Activated CD8-positive, alpha-beta memory T cell treated with anti-CD3 and anti-CD28 coated beads, Interleukin-2, amount 50 U/mL, for 24 hours (primary cell): ENCODE results near the gene PLEKHA7.
"Not testable (repeated sequence)": the region's sequence is repeated elsewhere in the genome, so short reads cannot be mapped to it uniquely, and the experiment has no call there.

Experiments
- DNase-seq: peaks from one replicate; pipeline ENCODE4 v3.0.0-alpha.2; 2020; ENCODE audit errors: extremely low read depth

Gene PLEKHA7

DNA sequence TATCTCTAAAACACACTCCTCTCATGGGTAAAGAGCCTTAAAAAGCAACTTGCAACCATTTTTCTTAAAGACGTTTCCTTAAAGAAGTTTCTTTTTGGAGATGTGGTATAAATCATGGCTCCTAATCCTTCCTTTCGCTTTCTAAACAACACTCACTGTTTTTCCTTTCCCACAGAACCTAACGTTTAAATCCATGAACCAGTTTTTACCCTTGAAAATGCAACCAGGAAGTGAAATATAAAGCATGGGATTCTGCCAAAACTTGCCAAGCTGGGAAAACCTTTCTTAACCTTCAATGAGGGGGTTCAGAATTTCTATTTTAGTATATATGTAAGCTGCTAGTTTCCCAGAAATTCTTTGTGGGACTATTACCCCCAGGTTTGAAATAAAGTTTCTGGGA lies 8.6 kb downstream of the PLEKHA7 start:
- DNase-seq: no peak

DNA sequence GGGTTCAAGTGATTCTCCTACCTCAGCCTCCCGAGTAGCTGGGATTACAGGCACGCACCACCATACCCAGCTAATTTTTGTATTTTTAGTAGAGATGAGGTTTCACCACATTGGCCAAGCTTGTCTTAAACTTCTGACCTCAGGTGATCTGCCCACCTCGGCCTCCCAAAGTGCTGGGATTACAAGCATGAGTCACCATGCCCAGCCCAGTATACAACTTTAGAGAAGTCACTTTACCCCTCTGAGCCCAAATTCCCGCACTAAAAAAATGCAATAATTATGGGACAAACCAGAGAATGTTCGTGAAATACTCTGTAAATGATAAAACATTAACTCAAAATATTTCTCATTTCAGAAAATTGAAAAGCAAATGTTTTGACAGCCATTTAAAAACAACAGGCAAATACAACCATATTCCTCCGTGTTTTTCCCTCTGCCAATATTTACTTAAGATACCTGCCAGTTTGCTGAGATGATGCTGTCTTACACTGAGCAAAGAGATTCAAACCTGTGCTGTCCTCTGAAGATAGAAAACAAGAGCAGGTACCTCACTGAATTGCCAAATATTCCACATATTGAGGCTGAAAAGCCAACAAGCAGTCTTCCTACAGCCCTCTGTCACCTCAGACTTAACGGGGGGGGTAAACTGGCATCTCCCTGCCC lies 9.6 kb downstream of the PLEKHA7 start:
- no peak for DNase-seq

DNA sequence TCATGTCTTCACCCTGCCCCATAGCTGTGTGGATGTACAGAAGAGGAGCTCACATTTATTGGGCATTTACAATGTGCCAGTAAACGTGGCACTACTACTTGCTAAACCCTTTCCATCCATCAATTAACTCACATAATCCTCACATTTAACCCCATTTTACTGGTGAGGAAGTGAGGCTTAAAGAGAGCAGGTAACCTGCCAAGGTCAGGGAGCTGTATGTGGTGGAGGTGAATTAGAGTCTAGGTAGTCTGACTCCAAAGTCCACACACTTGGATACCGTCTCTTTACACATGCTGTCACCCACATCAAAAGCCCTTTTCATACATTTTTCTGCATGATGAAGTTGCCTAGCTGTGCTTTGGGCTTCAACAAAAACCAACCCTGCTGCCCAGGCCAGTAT lies 10.8 kb downstream of the PLEKHA7 start:
- no peak for DNase-seq

DNA sequence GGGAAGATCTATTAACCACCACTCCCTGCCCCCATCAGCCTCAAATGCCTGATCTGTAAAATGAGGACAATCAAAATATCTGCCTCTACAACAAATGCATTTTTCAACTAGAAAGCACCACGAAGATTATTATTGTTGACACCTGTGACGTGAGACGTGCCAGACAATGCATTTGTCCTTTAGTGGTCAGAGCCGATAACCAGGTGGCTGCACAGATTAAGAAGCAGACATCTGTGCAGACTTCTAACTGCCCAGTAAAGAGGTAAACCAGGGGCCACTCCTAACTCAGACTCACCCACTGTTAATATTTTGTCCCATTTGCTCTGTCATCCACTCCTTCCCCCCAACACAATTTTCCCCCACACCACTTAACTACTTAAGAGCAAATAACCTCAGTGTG lies 11.7 kb downstream of the PLEKHA7 start:
- DNase-seq: no peak

DNA sequence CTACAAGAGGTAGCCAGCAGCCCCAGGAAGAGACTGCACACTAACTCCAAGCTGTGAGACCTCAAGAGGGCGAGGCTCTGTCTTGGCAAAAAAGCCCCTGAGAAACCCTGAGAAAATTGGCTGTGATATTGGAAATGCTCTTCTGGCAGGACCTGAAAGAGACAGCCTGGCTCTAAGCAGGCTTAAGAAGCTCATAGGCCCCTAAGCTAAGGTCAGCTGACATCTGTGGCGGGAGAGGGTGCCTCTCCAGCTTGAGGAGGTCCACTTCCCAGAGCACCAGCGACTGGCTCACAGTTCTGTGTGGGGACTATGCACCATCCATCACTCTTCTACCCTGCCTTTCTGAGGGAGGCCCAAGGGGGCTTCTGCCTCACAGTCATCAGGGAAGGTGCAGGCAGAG lies 12.4 kb downstream of the PLEKHA7 start:
- no peak for DNase-seq

DNA sequence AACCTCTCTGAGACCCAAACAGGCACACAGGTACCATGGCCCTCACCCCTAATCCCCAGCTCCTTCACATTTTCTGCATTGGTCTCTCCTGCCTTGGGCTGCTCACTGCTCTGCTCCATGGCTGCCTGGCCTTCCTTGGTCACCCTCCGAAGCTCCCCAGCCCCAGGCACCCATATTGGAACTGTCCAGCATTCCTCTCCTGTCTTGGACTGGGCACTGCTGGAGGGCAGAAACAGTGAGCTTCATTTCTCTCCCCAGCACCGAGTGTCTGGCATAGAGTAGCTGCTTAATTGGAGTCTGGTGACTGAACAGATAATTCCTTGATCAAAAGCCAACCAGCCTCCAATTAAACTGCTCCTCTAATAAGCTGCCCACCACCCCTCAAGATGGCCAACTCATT lies 13.2 kb downstream of the PLEKHA7 start:
- no peak for DNase-seq

DNA sequence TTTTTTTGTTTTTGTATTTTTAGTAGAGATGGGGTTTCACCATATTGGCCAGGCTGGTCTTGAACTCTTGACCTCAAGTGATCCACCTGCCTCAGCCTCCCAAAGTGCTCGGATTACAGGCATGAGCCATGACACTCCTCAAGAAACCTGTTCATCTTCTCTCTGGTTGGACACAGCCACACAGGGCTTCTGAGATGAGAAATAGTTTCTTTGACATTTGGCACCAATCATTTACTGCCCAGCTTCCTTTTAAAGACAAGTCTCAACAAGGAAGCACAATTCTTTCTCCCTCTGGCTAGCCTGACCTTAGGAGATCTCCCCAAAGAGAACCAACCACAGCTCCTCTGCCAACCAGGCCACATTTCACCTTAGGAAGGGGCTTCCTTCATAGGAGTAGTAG lies 14.0 kb downstream of the PLEKHA7 start:
- DNase-seq: not testable (repeated sequence)

DNA sequence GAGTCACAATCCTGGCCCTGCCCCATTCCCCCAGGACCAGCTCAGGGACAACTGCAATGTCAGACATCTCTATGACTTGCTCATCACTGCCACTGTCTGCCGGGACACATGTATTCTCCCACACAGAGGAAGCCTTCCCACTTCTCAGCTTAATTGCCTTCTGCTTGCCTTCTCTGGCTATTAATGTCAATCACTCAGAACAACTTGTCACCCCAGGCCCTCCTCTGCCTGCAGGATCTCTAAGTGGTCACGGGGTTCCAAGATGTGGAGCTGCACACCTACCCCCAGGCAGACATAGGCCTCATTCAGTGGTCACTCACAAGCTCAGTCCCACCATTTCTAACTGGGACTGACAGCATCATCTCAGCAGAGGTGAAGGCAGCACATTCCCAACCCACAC lies 15.1 kb downstream of the PLEKHA7 start:
- DNase-seq: no peak

DNA sequence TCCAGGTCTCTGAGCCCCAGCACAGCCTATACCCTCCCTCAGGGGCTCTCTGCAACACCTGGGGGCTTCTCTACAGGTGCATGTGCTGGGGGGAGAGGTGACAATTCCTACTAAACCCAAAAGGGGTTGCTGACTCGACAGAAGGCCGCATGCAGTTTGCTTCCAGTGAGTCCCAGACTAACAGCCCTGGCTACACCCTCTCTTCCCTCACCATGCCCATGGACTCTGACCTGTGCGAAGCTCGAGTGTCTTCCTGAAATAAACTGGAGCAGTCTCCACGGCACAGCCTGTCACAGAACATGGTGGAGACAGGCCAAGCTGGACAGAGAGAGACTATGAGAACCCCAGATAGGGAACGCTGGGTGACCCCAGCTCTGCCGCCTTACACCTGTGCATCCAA lies 16.6 kb downstream of the PLEKHA7 start:
- DNase-seq: no peak

DNA sequence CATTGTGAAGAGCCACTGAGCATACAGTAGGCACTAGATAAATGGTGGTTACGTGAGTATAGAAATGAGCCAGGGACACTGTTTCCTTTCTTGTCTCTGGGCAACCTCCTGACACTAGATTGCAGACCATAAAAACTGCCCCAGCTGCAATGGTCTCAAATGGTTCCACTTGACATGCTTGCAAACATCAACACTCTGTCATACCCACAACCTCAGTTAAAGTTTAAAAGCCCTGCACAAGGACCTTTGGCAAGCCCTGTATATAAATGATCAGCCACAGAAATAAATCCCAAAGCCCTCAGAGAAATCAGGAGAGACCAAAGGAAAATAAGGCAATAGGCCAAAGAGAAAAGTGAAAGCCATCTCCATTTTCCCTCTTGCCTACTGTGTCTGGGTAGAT lies 20.7 kb downstream of the PLEKHA7 start:
- no peak for DNase-seq

DNA sequence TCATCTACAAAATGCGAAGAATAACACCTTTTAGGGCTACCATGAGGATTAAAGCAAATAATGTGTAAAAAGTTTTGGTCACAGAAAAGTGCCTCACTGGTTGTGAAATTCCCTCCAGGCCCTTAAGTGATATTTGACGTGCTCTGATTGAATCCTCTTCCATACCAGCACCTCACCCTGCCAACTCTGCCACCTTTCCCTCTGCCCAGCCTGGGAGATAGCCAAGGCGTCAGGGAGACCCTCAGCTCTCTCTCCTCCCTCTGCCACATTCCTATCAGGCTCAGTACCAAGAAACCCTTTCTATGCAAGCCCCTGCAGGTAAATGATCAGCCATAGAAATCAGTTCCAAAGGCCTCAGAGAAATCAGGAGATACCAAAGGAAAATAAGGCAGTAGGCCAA lies 21.4 kb downstream of the PLEKHA7 start:
- no peak for DNase-seq

DNA sequence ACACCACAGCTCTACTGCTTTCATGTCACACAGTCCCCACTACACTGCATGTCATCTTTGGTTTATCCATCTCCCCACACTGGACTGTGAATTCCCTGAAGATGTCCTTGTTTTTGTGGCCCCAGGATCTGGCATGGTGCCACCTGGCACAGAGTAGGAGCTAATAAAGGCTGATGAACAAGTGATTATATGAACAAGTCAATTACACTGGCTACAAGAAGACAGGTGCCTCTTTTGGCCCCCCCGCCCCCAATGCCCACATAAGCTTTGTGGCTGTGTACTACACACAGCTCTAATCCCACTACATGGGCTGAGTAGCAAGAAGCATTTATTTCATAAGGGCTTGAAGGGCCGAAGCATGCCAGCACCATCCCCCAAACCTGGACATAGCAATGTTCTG lies 24.7 kb downstream of the PLEKHA7 start:
- DNase-seq: no peak

DNA sequence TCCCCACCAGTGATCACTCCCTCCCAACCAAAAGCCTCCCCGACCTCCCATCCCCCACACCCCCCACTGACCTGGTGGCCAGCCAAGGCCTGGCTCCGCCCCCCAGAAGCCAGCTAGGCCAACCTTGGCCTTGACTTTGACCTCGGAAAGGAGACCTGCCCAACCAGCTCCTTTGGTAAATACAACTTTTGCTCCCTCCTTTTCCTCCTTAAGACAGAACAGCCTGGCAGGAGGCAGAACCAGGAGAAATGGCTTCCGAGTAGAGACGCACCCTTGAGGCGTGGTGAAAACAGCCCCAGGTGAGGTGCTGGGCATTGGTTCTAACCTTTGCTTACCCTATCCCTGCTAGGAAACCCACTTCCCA lies 27.0 kb downstream of the PLEKHA7 start:
- DNase-seq: no peak

DNA sequence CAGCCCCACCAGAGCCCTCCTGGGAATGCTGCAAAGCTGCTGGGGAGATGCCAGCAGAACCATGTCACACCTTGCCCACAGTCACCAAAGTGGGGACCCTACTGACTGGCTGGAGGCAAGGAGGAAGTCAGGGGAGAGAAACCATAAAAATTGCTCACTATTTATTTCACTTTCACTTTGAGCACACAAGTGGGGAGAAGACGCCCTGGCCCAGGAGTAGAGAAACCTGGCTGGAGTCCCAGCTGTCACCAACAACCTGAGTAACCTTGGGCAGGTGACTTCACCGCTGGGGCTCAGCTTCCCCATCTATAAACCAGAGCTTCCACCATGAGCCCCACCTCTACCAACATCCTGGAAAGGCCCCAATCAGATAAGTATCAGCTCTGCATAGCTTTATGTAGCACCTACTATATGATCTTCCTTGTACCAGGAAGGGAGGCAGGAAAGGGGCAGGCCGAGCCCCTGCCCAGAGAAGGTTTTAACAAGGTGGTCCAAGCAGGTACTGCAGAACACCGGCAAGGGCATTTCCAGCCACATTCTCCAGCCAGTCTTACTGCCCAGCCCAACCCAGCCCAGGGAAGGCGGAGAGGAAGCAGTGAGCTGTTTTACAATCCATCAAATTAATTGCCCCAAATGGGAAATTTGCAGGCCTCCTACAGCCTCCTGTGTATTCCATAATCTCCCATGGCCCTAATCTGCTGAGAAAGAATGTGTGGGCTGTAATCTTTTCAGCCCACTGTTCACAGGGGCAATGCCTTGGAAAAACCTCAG lies 27.6 kb downstream of the PLEKHA7 start:
- DNase-seq: peak; percentile 5

DNA sequence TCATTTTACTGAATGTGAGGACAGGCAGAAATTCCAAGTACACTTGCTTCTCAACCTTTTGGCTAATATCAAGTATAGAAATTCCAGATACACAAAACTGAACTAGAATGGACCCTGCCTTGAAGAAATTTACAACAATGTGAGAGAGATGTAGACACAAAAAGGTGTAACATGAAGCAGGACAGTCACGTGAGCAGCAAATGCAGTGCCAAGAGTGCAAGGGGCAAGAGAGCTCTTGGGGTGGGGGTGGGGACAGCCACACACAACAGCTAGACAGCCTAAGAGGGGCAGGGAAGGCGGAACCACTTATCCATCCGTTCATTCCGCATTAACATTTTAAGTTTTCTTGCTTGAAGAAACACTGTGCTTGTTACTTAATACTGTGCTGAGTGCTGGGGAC lies 28.9 kb downstream of the PLEKHA7 start:
- no peak for DNase-seq

DNA sequence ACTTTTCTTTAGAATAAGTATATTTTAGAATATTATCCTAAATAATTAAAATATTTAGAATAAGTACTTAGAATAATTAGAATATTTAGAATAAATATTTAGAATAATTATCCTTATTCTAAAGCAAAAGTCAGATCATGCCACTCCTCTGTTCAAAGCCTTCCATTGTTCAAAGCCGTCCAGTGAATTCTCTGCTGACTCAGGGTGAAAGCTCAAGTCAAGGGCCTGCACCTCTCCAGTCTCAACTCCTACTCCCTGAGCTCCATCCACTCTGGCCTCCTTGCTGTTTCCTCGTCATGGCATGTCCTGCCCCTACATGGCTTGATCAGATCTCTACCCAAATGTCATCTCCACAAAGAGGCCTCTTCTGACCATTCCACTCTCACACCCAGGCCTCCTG lies 30.0 kb downstream of the PLEKHA7 start:
- DNase-seq: no peak

DNA sequence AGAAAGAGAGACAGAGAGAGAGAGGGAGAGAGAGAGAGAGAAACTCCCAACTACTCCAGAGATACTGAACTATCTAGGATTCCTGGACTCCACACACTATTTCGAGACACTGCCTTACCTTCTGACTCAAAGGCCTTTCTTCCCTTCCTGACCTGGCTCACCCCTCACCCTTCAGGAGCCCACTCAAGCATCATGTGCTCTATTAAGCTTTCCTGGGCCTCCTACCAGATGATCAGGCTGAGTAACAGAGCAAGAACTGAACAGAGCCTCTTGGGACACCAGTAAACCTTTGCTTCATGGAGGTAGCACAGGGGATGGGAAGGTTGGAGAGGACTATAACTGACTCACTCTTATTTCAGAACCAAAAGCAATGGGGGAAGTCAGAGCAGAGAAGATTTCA lies 31.4 kb downstream of the PLEKHA7 start:
- no peak for DNase-seq

DNA sequence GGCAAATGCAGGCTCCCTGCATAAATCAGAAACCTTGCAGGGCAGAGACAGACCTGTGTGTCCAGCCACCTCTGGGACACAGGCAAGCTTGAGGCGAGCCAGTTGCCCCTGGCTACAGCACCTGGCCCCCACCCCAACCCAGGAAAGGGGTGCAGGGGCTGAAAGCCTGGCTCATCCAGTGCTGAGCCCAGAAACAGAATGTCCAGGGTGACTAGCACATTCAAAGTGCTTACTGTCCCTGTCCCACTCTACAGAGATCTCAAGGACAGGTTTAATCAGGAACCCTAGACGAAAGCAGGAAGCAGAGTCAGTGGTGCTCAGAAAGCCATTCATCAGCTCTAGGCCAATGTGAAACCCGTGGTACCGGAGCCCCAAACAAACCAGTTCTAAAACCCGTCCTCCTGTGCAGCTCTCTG lies 31.9 kb downstream of the PLEKHA7 start:
- no peak for DNase-seq

DNA sequence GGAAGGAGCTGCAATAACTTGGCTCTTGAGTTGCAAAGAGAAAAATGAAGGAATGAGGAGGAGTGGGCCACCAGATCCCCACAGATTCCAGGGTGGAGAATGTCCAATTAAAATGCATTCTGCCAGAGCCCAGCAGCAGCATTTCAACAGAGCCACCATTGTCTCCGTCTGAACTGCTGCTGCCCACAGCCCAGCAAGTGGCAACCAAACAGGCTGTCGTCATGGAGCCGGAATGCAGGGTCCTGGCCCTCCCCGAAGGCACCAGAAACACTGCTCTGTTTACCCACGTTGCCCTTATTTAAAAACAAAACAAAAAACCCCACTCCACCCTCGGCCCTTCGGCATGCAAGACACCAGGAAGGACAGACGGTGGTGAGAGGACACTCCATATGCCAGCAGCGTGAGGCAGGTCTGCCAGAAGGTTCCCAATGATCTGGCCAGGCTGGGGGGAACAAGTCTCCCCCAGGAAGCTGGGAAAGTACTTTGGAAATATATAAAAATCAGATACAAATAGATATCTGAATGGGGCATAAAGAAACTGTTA lies 32.5 kb downstream of the PLEKHA7 start:
- DNase-seq: no peak

DNA sequence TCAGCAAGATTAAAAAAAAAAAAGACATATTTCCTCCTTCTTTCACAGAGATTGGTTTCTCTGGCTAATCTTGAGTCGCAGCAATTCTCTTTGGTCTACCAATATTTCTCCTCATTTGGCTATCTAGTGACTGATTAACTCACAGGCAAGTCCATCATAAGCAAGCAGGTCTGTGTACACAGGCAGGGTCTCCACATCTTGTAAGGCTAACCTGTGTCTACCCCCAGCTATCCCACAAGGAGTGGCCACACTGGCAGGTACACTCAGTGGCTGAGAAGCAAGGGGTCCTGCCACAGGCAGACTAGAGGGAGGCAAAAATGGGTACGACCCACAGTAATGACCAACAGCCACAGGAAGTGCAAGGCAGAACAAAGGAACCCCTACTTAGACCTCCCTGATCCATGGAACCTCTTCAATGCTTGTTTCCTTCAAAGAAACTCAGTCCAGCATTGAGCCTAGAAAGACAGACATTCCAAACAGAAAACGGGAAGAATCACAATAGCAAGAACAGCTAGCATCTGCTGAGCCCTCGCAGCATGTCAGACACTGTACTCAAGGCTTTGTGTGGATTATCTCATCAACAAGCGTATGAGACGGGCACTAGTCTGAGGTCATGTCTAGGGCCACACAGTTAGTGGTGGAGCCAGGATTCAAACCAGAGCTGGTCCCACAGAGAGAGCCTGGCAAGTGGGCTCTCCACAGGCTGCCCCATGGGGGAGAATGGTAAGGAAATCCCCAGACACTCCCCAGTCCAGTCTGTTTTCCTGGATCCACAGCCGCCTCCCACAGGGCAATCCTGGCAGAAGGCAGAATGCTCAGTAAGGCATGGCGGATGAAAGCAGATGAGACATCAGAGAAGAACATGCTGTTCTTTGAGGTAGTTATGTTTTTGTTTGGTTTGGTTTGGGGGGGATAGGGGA lies 34.3 kb downstream of the PLEKHA7 start:
- DNase-seq: no peak

DNA sequence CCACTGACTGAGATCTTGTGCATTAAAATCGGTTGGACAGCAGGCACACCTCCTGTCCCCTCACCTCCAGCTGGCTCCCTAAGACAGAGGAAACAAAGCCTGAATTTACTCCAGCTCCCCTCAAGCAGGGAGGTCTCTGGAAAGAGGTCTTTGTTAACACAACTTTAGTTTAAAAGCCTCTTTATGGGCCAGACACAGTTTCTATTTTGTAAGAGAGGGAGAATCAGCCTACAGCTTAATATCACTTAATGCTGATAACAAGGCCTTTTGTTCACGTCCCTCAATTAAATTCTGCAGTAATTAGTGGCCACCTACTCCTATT lies 36.3 kb downstream of the PLEKHA7 start:
- no peak for DNase-seq

DNA sequence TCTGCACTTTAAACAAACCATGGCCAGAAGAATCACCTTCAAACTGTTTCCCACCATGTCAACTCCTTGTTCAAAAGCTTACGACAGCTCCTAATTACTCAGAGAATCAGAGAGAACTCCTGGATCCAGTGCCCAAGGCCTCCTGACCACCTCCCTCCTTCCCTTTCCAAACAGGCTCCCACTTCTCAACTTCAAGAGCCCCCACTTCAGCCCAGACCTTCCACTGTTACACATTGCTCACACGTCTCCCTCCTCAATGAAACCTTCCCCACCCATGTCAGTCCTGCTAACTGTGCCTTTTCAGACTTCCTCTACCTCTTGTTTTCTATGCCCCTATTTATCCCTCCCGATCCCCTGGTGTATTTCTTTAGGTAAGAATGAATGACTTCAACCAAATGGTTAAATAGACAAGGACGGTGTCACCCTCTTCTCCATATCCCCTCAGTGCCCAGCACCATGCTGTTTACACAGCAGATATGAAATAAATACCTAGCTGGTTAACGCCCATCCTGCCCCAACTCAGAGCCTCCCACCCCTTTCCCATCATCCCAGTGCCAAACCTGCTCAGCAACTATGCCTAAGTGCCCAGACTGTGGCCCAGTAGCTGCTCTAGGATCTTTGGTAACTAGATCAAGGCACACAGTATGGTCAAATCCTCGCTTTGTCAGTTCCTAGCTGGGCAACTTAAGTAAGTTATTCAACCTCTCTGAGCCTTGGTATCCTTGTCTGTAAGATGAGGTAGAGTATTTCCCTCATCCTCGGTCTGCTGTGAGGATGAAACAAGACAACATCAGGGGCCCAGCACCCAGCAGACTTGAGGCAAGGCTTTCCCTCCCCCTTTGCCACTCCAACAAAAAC lies 36.8 kb downstream of the PLEKHA7 start:
- no peak for DNase-seq
